Neural progenitor cell (in vitro differentiated cells): Measurements from ENCODE around the gene ZMIZ1. TPM values are rescaled to one million over a fixed set of nuclear protein-coding genes. Genes with fewer than 3 reads are reported as not detected.
A peak's percentile ranks its signal among the peaks of the same experiment; 100 is the strongest.

ENCODE experiments used
- DNase-seq: peaks from one replicate; pipeline ENCODE4 v3.0.0-alpha.2; 2016; ENCODE audit warnings: low spot score
- H2AFZ ChIP-seq: fragments of 200-600 bp; sonication (generic); replicated peaks from 2 replicates; pipeline ENCODE4 v1.6.1; 2016; ENCODE audit warnings: antibody characterized with exemption
- H3F3A ChIP-seq: fragments of 200-600 bp; sonication (generic); 2 replicates; pipeline ENCODE4 v1.6.1; 2016; ENCODE audit warnings: antibody characterized with exemption, low read depth
- H3K27ac ChIP-seq: fragments of 200-600 bp; sonication (generic); 2 replicates; pipeline ENCODE4 v1.5.1; 2016; ENCODE audit warnings: mild to moderate bottlenecking
- H3K27me3 ChIP-seq: fragments of 200-600 bp; sonication (generic); 2 replicates; pipeline ENCODE4 v1.6.1; 2016; ENCODE audit warnings: mild to moderate bottlenecking, moderate library complexity
- H3K36me3 ChIP-seq: fragments of 200-600 bp; sonication (generic); 2 replicates; pipeline ENCODE4 v1.5.1; 2016
- H3K4me1 ChIP-seq: fragments of 200-600 bp; sonication (generic); 2 replicates; pipeline ENCODE4 v1.6.1; 2016; ENCODE audit warnings: mixed run types
- H3K4me2 ChIP-seq: fragments of 200-600 bp; sonication (generic); 2 replicates; pipeline ENCODE4 v1.6.1; 2016
- H3K4me3 ChIP-seq: fragments of 200-600 bp; sonication (generic); 2 replicates; pipeline ENCODE4 v1.5.1; 2016
- H3K79me2 ChIP-seq: fragments of 200-600 bp; sonication (generic); 2 replicates; pipeline ENCODE4 v1.6.1; 2016; ENCODE audit warnings: low read depth
- H3K9ac ChIP-seq: fragments of 200-600 bp; sonication (generic); 2 replicates; pipeline ENCODE4 v1.6.1; 2016
- H3K9me3 ChIP-seq: fragments of 200-600 bp; sonication (generic); 2 replicates; pipeline ENCODE4 v1.5.1; 2016; ENCODE audit warnings: low read depth
- H4K20me1 ChIP-seq: fragments of 200-600 bp; sonication (generic); 2 replicates; pipeline ENCODE4 v1.6.1; 2016; ENCODE audit warnings: low read depth
- H3K27ac Mint-ChIP-seq: 3 replicates; pipeline ENCODE4 v1.8.0; 2021; ENCODE audit warnings: mixed read lengths
- H3K27me3 Mint-ChIP-seq: 2 replicates; pipeline ENCODE4 v1.8.0; 2022; ENCODE audit warnings: low read depth, mild to moderate bottlenecking, inconsistent platforms, moderate library complexity, mixed read lengths; ENCODE audit not compliant: insufficient read depth
- H3K36me3 Mint-ChIP-seq: 3 replicates; pipeline ENCODE4 v1.8.0; 2021; ENCODE audit warnings: mixed read lengths
- H3K4me1 Mint-ChIP-seq: 3 replicates; pipeline ENCODE4 v1.8.0; 2021; ENCODE audit warnings: mixed read lengths
- H3K4me3 Mint-ChIP-seq: 3 replicates; pipeline ENCODE4 v1.8.0; 2021; ENCODE audit warnings: mild to moderate bottlenecking, moderate library complexity, mixed read lengths
- H3K9me3 Mint-ChIP-seq: 3 replicates; pipeline ENCODE4 v1.8.0; 2020; ENCODE audit warnings: mixed read lengths
- EZH2 ChIP-seq: fragments of 200-600 bp; sonication (generic); IDR thresholded peaks from 2 replicates; pipeline ENCODE4 v1.6.1; 2017; ENCODE audit warnings: antibody characterized with exemption, mild to moderate bottlenecking, moderate library complexity
- EZH2phosphoT487 ChIP-seq: fragments of 200-600 bp; sonication (generic); IDR thresholded peaks from 2 replicates; pipeline ENCODE4 v1.6.1; 2017; ENCODE audit warnings: antibody characterized with exemption
- total RNA-seq: library from RNA; depleted of rRNA; stranded (reverse); fragments of >200 nt; gene quantifications from 2 replicates; pipeline ENCODE4 v1.2.3, GENCODE V29; 2015; ENCODE audit warnings: low replicate concordance
- TF ChIP-seq, protein P1 (sequence below): fragments of 200-600 bp; sonication (generic); IDR thresholded peaks from 2 replicates; pipeline ENCODE4 v1.5.1; 2017; ENCODE audit warnings: antibody characterized with exemption, mild to moderate bottlenecking

ZMIZ1 gene
- total RNA-seq, 1 donor from 2014 or later, result 5.8 TPM

DNA sequence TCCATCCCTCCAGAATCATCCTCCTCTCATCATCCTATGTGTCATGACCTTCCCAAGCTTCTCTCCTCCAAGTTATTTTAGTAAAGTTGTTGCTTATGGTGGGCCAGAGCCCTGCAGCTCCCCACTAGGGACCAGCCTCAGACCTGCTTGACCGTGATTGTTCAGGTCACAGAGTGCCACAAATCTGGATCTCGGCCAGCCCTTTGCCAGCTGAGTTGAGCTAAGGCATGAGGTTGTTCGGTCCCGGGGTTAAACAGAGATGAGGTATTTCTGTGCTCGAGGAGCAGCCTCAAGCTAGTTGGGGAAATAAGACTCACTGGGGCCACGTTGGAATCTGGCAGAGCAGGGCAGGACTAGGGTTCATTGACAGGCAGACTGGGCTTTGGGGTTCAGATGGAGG, 212.2 kb downstream of the ZMIZ1 start:
- TF ChIP-seq EZH2phosphoT487 (no peak), EZH2 (no peak)
- TF ChIP-seq, protein P1, sequence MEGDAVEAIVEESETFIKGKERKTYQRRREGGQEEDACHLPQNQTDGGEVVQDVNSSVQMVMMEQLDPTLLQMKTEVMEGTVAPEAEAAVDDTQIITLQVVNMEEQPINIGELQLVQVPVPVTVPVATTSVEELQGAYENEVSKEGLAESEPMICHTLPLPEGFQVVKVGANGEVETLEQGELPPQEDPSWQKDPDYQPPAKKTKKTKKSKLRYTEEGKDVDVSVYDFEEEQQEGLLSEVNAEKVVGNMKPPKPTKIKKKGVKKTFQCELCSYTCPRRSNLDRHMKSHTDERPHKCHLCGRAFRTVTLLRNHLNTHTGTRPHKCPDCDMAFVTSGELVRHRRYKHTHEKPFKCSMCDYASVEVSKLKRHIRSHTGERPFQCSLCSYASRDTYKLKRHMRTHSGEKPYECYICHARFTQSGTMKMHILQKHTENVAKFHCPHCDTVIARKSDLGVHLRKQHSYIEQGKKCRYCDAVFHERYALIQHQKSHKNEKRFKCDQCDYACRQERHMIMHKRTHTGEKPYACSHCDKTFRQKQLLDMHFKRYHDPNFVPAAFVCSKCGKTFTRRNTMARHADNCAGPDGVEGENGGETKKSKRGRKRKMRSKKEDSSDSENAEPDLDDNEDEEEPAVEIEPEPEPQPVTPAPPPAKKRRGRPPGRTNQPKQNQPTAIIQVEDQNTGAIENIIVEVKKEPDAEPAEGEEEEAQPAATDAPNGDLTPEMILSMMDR, result no peak
- H3K4me3 Mint-ChIP-seq, result no peak overlapping the region
- peaks cover 26% of the 10 kb centered on the region for H3K4me1 Mint-ChIP-seq
- no peak overlapping the region for H3K9ac ChIP-seq
- no peaks in the 10 kb centered on the region for H3K36me3 ChIP-seq
- no peaks in the 10 kb centered on the region for H3K9me3 Mint-ChIP-seq
- H4K20me1 ChIP-seq, result peaks cover 48% of the 10 kb centered on the region
- H3K9me3 ChIP-seq, result no peaks in the 10 kb centered on the region
- DNase-seq, result no peak
- H3K27ac ChIP-seq, result no peak overlapping the region
- H3K79me2 ChIP-seq, result no peaks in the 10 kb centered on the region
- H3K4me1 ChIP-seq, result peaks cover 4% of the 10 kb centered on the region
- H3F3A ChIP-seq, result no peaks in the 10 kb centered on the region
- H3K4me3 ChIP-seq, result no peak overlapping the region
- H3K27me3 ChIP-seq, result no peaks in the 10 kb centered on the region
- H3K27me3 Mint-ChIP-seq, result peaks cover 5% of the 10 kb centered on the region
- peak overlapping the region; percentile 17 for H3K27ac Mint-ChIP-seq
- peaks cover 33% of the 10 kb centered on the region for H3K36me3 Mint-ChIP-seq
- no peak overlapping the region for H3K4me2 ChIP-seq
- H2AFZ ChIP-seq, result no peak overlapping the region

GRCh38 chr10:79282388-79282787, 213.6 kb downstream of the ZMIZ1 start:
- Mint-ChIP-seq H3K27ac (no peak overlapping the region), H3K4me3 (peak overlapping the region; percentile 27), H3K4me1 (peaks cover 31% of the 10 kb centered on the region), H3K36me3 (peaks cover 32% of the 10 kb centered on the region), H3K27me3 (peaks cover 5% of the 10 kb centered on the region), H3K9me3 (no peaks in the 10 kb centered on the region)
- Histone ChIP-seq H3K4me3 (no peak overlapping the region), H4K20me1 (peaks cover 39% of the 10 kb centered on the region), H3K9ac (no peak overlapping the region), H3K79me2 (no peaks in the 10 kb centered on the region), H3K4me2 (no peak overlapping the region), H3K36me3 (no peaks in the 10 kb centered on the region), H2AFZ (no peak overlapping the region), H3K27ac (no peak overlapping the region), H3F3A (no peaks in the 10 kb centered on the region), H3K4me1 (peaks cover 4% of the 10 kb centered on the region), H3K27me3 (no peaks in the 10 kb centered on the region), H3K9me3 (no peaks in the 10 kb centered on the region)
- TF ChIP-seq EZH2, result no peak
- no peak for DNase-seq

DNA sequence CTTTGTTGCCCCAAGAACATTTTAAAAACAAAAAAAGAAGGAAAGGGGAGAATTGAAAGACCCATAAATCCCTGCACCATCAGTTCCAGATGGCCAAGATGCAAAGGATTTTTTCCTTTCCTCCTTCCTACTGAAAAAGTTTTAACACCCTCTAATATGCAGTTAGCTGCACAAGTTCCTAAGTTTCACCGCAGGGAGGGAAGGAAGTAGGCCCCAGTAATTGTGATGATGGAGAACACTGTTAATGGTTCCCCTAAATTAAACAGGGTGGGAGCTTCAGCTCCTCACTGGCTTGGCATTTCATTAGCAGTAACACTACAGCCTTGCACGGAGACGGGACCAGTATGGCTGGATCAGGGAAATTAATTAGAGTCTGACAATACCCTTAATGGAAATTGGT, 214.8 kb downstream of the ZMIZ1 start:
- no peak overlapping the region for H3K4me3 ChIP-seq
- no peak overlapping the region for H2AFZ ChIP-seq
- no peak overlapping the region for H3K4me2 ChIP-seq
- Mint-ChIP-seq H3K27ac (no peak overlapping the region), H3K27me3 (peaks cover 3% of the 10 kb centered on the region), H3K4me3 (no peak overlapping the region), H3K9me3 (no peaks in the 10 kb centered on the region), H3K4me1 (peaks cover 33% of the 10 kb centered on the region), H3K36me3 (peaks cover 28% of the 10 kb centered on the region)
- no peak for DNase-seq
- H3K79me2 ChIP-seq, result no peaks in the 10 kb centered on the region
- no peak overlapping the region for H3K27ac ChIP-seq
- TF ChIP-seq EZH2 (no peak), EZH2phosphoT487 (no peak)
- TF ChIP-seq, protein P1, result no peak
- no peaks in the 10 kb centered on the region for H3K27me3 ChIP-seq
- H3K9ac ChIP-seq, result no peak overlapping the region
- H3K9me3 ChIP-seq, result no peaks in the 10 kb centered on the region
- H3F3A ChIP-seq, result no peaks in the 10 kb centered on the region
- peaks cover 39% of the 10 kb centered on the region for H4K20me1 ChIP-seq
- H3K36me3 ChIP-seq, result no peaks in the 10 kb centered on the region
- H3K4me1 ChIP-seq, result no peaks in the 10 kb centered on the region

- Mint-ChIP-seq H3K4me1 (peaks cover 33% of the 10 kb centered on the region), H3K4me3 (no peak overlapping the region), H3K9me3 (no peaks in the 10 kb centered on the region), H3K27me3 (peaks cover 3% of the 10 kb centered on the region), H3K36me3 (peaks cover 26% of the 10 kb centered on the region), H3K27ac (no peak overlapping the region)
- no peak overlapping the region for H3K9ac ChIP-seq
- H3K9me3 ChIP-seq, result no peaks in the 10 kb centered on the region
- TF ChIP-seq, protein P1, result no peak
- TF ChIP-seq EZH2 (no peak), EZH2phosphoT487 (no peak)
- no peak overlapping the region for H2AFZ ChIP-seq
- no peak overlapping the region for H3K4me2 ChIP-seq
- H3F3A ChIP-seq, result no peaks in the 10 kb centered on the region
- no peak overlapping the region for H3K27ac ChIP-seq
- no peak overlapping the region for H3K4me3 ChIP-seq
- H3K79me2 ChIP-seq, result no peaks in the 10 kb centered on the region
- no peaks in the 10 kb centered on the region for H3K36me3 ChIP-seq
- peaks cover 39% of the 10 kb centered on the region for H4K20me1 ChIP-seq
- no peak for DNase-seq
- H3K27me3 ChIP-seq, result no peaks in the 10 kb centered on the region
- no peaks in the 10 kb centered on the region for H3K4me1 ChIP-seq
Observed at GRCh38 chr10:79284158-79284871, 215.5 kb downstream of the ZMIZ1 start.
